HCT116 (cell line): Measurements from ENCODE around the gene ITSN1. TPM values are rescaled to one million over a fixed set of nuclear protein-coding genes. Genes with fewer than 3 reads are reported as not detected.

Experiments
- ATAC-seq: fragments of 200-7000 bp; cut with Tn5 transposase; 2 replicates; pipeline ENCODE4 v1.9.1; 2020; ENCODE audit warnings: mild to moderate bottlenecking, moderate library complexity
- BruUV-seq: library from RNA; stranded (reverse); fragments of 400-500 nt; replicated peaks from 2 replicates; lab custom pipeline; 2021; lab: Mats Ljungman, UMichigan
- CTCF ChIA-PET: fragments of 300-600 bp; sonication (Branson Sonifier 250); formaldehyde crosslinking; loops from one replicate; lab custom pipeline; 2021; ENCODE audit warnings: antibody characterized with exemption; lab: Charles Lee
- POLR2A ChIA-PET: fragments of 300-600, 350-600 bp; sonication (Branson Sonifier 250); formaldehyde crosslinking; loops from one replicate; lab custom pipeline; 2021; ENCODE audit warnings: antibody characterized with exemption; lab: Charles Lee
- RAD21 ChIA-PET, 2 experiments: fragments of 300-600 bp; sonication (Branson Sonifier 250); formaldehyde crosslinking; loops; one replicate each; lab custom pipeline; 2023; ENCODE audit warnings: low total read pairs in 2 of 2; ENCODE audit not compliant: uncharacterized antibody in 2 of 2, unreplicated experiment in 2 of 2, low non-redundant PET in 1 of 2; lab: Charles Lee
- DNase-seq: peaks from one replicate; pipeline ENCODE4 v3.0.0-alpha.2; 2010; ENCODE audit warnings: low read depth, low spot score
- H2AFZ ChIP-seq: fragments of 200-600 bp; shearing (Covaris generic), sonication (generic); 2 replicates; pipeline ENCODE4 v1.6.1; 2017; ENCODE audit warnings: low read depth, mixed run types, mixed read lengths, antibody characterized with exemption, low read length; ENCODE audit not compliant: poor library complexity, severe bottlenecking
- H3K27ac ChIP-seq: 2 replicates; pipeline ENCODE4 v1.5.1; 2012; ENCODE audit warnings: low read depth, low read length
- H3K27me3 ChIP-seq: fragments of 200-600 bp; sonication (generic); 2 replicates; pipeline ENCODE4 v1.6.1; 2016; ENCODE audit warnings: mixed run types, low read length, mixed read lengths; ENCODE audit not compliant: insufficient read depth
- H3K36me3 ChIP-seq, 2 experiments: fragments of 200-500 bp in 1 of 2; fragments of 200-600 bp in 1 of 2; sonication (Bioruptor generic) in 1 of 2; sonication (generic) in 1 of 2; 2 replicates each; pipeline versions ENCODE4 v1.5.1 to v1.6.1; 2014 to 2016; ENCODE audit warnings: low read length in 2 of 2, inconsistent platforms in 1 of 2, mixed read lengths in 1 of 2, mixed run types in 1 of 2; ENCODE audit not compliant: insufficient read depth in 2 of 2, control insufficient read depth in 1 of 2
- H3K4me1 ChIP-seq, 2 experiments: fragments of 200-600 bp in 1 of 2; sonication (generic) in 1 of 2; 2 replicates each; pipeline versions ENCODE4 v1.5.1 to v1.6.1; 2012 to 2017; ENCODE audit warnings: low read length in 2 of 2, inconsistent platforms in 1 of 2, mild to moderate bottlenecking in 1 of 2, mixed read lengths in 1 of 2, mixed run types in 1 of 2, moderate library complexity in 1 of 2; ENCODE audit not compliant: insufficient read depth in 2 of 2, control insufficient read depth in 1 of 2
- H3K4me2 ChIP-seq: fragments of 200-600 bp; sonication (generic); 2 replicates; pipeline ENCODE4 v1.6.1; 2017; ENCODE audit warnings: mixed run types, low read length, mixed read lengths
- H3K4me3 ChIP-seq, 2 experiments: fragments of 200-600 bp in 1 of 2; sonication (generic) in 1 of 2; replicated peaks in 1 of 2; 2 replicates each; pipeline ENCODE4 v1.5.1; 2011 to 2016; ENCODE audit warnings: low read length in 2 of 2, control low read depth in 1 of 2, low read depth in 1 of 2, mild to moderate bottlenecking in 1 of 2, mixed read lengths in 1 of 2, mixed run types in 1 of 2
- H3K79me2 ChIP-seq: fragments of 200-600 bp; sonication (generic); 2 replicates; pipeline ENCODE4 v1.6.1; 2017; ENCODE audit warnings: mild to moderate bottlenecking, mixed run types, low read length, moderate library complexity, mixed read lengths; ENCODE audit not compliant: insufficient read depth
- H3K9ac ChIP-seq: fragments of 200-600 bp; sonication (generic); 2 replicates; pipeline ENCODE4 v1.6.1; 2016; ENCODE audit warnings: low read length, mixed read lengths
- H3K9me2 ChIP-seq: fragments of 200-600 bp; sonication (generic), shearing (Covaris generic); 2 replicates; pipeline ENCODE4 v1.6.1; 2017; ENCODE audit warnings: mixed run types, mild to moderate bottlenecking, moderate library complexity; ENCODE audit not compliant: insufficient read depth
- H3K9me3 ChIP-seq, 2 experiments: fragments of 200-500 bp in 1 of 2; fragments of 200-600 bp in 1 of 2; sonication (Bioruptor generic) in 1 of 2; sonication (generic) in 1 of 2; 2 replicates each; pipeline ENCODE4 v1.6.1; 2014 to 2017; ENCODE audit warnings: low read length in 2 of 2, mixed read lengths in 2 of 2, inconsistent platforms in 1 of 2, low read depth in 1 of 2, mild to moderate bottlenecking in 1 of 2, mixed run types in 1 of 2, moderate library complexity in 1 of 2; ENCODE audit not compliant: control insufficient read depth in 1 of 2, insufficient read depth in 1 of 2
- H4K20me1 ChIP-seq: fragments of 200-600 bp; sonication (generic), shearing (Covaris generic); 2 replicates; pipeline ENCODE4 v1.6.1; 2017; ENCODE audit warnings: mixed run types, mild to moderate bottlenecking, moderate library complexity; ENCODE audit not compliant: insufficient read depth
- POLR2A ChIP-seq: IDR thresholded peaks from 2 replicates; pipeline ENCODE4 v1.7.0; 2011; ENCODE audit warnings: borderline replicate concordance; ENCODE audit not compliant: insufficient read depth, insufficient read length; ENCODE audit errors: extremely low read depth
- POLR2AphosphoS5 ChIP-seq: IDR thresholded peaks from 2 replicates; pipeline ENCODE4 v1.6.1; 2011; ENCODE audit warnings: mild to moderate bottlenecking, low read depth, low read length, moderate library complexity
- RAD21 ChIP-seq: IDR thresholded peaks from 2 replicates; pipeline ENCODE4 v1.6.1; 2012; ENCODE audit warnings: low read depth, mild to moderate bottlenecking
- SIN3A ChIP-seq: IDR thresholded peaks from 2 replicates; pipeline ENCODE4 v1.6.1; 2012; ENCODE audit warnings: low read depth
- intact Hi-C: fragments of 100-400 bp; cut with micrococcal nuclease; formaldehyde crosslinking; loops from 2 replicates; pipeline ENCODE4 v1.10.0; 2022
- total RNA-seq: library from RNA; stranded (reverse); gene quantifications from one replicate; pipeline ENCODE4 v1.2.1, GENCODE V29; 2021; ENCODE audit not compliant: unreplicated experiment
- TF ChIP-seq, protein P1 (sequence below): IDR thresholded peaks from 2 replicates; pipeline ENCODE4 v1.6.1; 2012
- TF ChIP-seq, protein P2 (sequence below), 3 experiments: fragments of 200-600 bp in 1 of 3; sonication (generic) in 1 of 3; IDR thresholded peaks in 2 of 3; conservative IDR thresholded peaks in 1 of 3; 2 replicates each; pipeline ENCODE4 v1.5.1; 2012 to 2017; ENCODE audit warnings: low read depth in 2 of 3, low read length in 2 of 3, antibody characterized with exemption in 1 of 3, borderline replicate concordance in 1 of 3, control low read depth in 1 of 3, mild to moderate bottlenecking in 1 of 3, mixed read lengths in 1 of 3, mixed run types in 1 of 3, moderate library complexity in 1 of 3; ENCODE audit not compliant: insufficient read depth in 1 of 3
- TF ChIP-seq, protein P3 (sequence below): IDR thresholded peaks from 2 replicates; pipeline ENCODE4 v1.6.1; 2012; ENCODE audit warnings: low read depth
- TF ChIP-seq, protein P4 (sequence below): IDR thresholded peaks from 2 replicates; pipeline ENCODE4 v1.6.1; 2011; ENCODE audit warnings: mild to moderate bottlenecking, low read length, moderate library complexity; ENCODE audit not compliant: insufficient replicate concordance; ENCODE audit errors: extremely low read depth
- TF ChIP-seq, protein P5 (sequence below): IDR thresholded peaks from 2 replicates; pipeline ENCODE4 v1.6.1; 2012

The ITSN1 gene
- total RNA-seq, 1 experiment from 2014 or later = 25.8 TPM

DNA sequence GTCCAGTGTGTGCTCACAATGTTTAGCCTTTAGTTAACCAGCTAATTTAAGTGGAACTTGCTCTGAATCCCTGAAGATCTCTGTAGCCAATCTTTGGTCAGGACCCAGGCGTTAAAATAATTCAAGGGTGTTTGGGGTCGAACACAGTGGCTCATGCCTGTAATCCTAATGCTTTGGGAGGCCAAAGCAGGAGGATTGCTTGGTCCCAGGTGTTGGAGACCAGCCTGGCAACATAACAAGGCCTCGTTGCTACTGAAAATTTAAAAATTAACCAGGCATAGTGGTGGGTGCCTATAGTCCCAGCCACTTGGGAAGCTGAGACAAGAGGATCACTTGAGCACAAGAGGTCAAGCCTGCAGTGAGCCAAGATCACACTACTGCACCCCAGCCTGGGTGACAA, 94.3 kb downstream of the ITSN1 start:
- no peak overlapping the region for H3K9ac ChIP-seq

DNA sequence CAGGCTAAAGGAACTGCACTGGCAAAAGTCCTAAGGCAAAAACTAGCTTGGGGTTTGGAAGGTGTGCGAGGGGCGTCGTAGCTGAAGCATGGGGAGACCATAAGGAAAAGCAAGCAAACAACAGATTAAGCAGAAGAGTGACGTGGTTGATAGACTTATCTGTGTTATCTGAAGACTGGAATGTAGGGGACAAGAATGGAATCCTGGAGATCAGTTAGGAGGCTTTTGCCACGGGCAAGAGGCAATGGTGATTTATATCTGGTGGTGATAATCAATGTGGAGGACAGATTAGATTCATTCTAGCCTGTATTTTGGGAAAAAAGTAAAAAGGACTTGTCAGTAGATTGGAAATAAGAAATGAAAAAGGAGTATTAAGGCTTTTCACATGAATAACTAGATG, 97.4 kb downstream of the ITSN1 start:
- H3K79me2 ChIP-seq = no peaks in the 10 kb centered on the region
- no peak overlapping the region for H2AFZ ChIP-seq
- DNase-seq (no peak), ATAC-seq (no peak)
- no peak overlapping the region for H3K4me3 ChIP-seq
- no peak overlapping the region for H3K4me2 ChIP-seq
- intact Hi-C loops = no loop called here
- CTCF ChIA-PET = no interaction called here
- H3K36me3 ChIP-seq = no peaks in the 10 kb centered on the region
- H3K27ac ChIP-seq = no peak overlapping the region
- TF ChIP-seq, protein P1, sequence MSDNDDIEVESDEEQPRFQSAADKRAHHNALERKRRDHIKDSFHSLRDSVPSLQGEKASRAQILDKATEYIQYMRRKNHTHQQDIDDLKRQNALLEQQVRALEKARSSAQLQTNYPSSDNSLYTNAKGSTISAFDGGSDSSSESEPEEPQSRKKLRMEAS = no peak
- no peak for TF ChIP-seq POLR2A
- TF ChIP-seq, protein P2, sequence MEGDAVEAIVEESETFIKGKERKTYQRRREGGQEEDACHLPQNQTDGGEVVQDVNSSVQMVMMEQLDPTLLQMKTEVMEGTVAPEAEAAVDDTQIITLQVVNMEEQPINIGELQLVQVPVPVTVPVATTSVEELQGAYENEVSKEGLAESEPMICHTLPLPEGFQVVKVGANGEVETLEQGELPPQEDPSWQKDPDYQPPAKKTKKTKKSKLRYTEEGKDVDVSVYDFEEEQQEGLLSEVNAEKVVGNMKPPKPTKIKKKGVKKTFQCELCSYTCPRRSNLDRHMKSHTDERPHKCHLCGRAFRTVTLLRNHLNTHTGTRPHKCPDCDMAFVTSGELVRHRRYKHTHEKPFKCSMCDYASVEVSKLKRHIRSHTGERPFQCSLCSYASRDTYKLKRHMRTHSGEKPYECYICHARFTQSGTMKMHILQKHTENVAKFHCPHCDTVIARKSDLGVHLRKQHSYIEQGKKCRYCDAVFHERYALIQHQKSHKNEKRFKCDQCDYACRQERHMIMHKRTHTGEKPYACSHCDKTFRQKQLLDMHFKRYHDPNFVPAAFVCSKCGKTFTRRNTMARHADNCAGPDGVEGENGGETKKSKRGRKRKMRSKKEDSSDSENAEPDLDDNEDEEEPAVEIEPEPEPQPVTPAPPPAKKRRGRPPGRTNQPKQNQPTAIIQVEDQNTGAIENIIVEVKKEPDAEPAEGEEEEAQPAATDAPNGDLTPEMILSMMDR (IDR thresholded peaks at IDR 0.05 in 2 of 3, conservative IDR thresholded peaks at IDR 0.05 in 1 of 3; ENCODE audit: borderline replicate concordance in 1 of 3, insufficient read depth in 1 of 3, low read depth in 2 of 3, low read length in 2 of 3) = no peak
- TF ChIP-seq, protein P3, sequence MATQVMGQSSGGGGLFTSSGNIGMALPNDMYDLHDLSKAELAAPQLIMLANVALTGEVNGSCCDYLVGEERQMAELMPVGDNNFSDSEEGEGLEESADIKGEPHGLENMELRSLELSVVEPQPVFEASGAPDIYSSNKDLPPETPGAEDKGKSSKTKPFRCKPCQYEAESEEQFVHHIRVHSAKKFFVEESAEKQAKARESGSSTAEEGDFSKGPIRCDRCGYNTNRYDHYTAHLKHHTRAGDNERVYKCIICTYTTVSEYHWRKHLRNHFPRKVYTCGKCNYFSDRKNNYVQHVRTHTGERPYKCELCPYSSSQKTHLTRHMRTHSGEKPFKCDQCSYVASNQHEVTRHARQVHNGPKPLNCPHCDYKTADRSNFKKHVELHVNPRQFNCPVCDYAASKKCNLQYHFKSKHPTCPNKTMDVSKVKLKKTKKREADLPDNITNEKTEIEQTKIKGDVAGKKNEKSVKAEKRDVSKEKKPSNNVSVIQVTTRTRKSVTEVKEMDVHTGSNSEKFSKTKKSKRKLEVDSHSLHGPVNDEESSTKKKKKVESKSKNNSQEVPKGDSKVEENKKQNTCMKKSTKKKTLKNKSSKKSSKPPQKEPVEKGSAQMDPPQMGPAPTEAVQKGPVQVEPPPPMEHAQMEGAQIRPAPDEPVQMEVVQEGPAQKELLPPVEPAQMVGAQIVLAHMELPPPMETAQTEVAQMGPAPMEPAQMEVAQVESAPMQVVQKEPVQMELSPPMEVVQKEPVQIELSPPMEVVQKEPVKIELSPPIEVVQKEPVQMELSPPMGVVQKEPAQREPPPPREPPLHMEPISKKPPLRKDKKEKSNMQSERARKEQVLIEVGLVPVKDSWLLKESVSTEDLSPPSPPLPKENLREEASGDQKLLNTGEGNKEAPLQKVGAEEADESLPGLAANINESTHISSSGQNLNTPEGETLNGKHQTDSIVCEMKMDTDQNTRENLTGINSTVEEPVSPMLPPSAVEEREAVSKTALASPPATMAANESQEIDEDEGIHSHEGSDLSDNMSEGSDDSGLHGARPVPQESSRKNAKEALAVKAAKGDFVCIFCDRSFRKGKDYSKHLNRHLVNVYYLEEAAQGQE = no peak
- TF ChIP-seq, protein P4, sequence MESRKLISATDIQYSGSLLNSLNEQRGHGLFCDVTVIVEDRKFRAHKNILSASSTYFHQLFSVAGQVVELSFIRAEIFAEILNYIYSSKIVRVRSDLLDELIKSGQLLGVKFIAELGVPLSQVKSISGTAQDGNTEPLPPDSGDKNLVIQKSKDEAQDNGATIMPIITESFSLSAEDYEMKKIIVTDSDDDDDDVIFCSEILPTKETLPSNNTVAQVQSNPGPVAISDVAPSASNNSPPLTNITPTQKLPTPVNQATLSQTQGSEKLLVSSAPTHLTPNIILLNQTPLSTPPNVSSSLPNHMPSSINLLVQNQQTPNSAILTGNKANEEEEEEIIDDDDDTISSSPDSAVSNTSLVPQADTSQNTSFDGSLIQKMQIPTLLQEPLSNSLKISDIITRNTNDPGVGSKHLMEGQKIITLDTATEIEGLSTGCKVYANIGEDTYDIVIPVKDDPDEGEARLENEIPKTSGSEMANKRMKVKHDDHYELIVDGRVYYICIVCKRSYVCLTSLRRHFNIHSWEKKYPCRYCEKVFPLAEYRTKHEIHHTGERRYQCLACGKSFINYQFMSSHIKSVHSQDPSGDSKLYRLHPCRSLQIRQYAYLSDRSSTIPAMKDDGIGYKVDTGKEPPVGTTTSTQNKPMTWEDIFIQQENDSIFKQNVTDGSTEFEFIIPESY = no peak
- TF ChIP-seq SIN3A = no peak
- TF ChIP-seq, protein P5, sequence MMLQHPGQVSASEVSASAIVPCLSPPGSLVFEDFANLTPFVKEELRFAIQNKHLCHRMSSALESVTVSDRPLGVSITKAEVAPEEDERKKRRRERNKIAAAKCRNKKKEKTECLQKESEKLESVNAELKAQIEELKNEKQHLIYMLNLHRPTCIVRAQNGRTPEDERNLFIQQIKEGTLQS = no peak
- no peak for TF ChIP-seq POLR2AphosphoS5
- no peak for TF ChIP-seq RAD21
- H3K27me3 ChIP-seq = no peaks in the 10 kb centered on the region
- no TSS peak for BruUV-seq
- H3K9me2 ChIP-seq = no peaks in the 10 kb centered on the region
- no peaks in the 10 kb centered on the region for H3K9me3 ChIP-seq
- H3K4me1 ChIP-seq = no peaks in the 10 kb centered on the region
- RAD21 ChIA-PET = no interaction called here
- no peaks in the 10 kb centered on the region for H4K20me1 ChIP-seq
- no peak overlapping the region for H3K9ac ChIP-seq
- POLR2A ChIA-PET = no interaction called here

More for the DNA sequence above, 94.3 kb downstream of the ITSN1 start:
- ATAC-seq (no peak), DNase-seq (no peak)
- H3K9me3 ChIP-seq = no peaks in the 10 kb centered on the region
- intact Hi-C loops = no loop called here
- H3K4me1 ChIP-seq = no peaks in the 10 kb centered on the region
- CTCF ChIA-PET = no interaction called here
- no peak overlapping the region for H3K4me2 ChIP-seq
- H2AFZ ChIP-seq = no peak overlapping the region
- RAD21 ChIA-PET = no interaction called here
- no peak overlapping the region for H3K27ac ChIP-seq
- TF ChIP-seq, protein P5 = no peak
- POLR2A ChIA-PET = no interaction called here
- no peaks in the 10 kb centered on the region for H3K9me2 ChIP-seq
- H3K4me3 ChIP-seq = no peak overlapping the region
- no peaks in the 10 kb centered on the region for H3K36me3 ChIP-seq
- no peaks in the 10 kb centered on the region for H3K79me2 ChIP-seq
- H4K20me1 ChIP-seq = no peaks in the 10 kb centered on the region
- no peaks in the 10 kb centered on the region for H3K27me3 ChIP-seq
- no TSS peak for BruUV-seq
